ENCODE results near the gene KRTAP10-2. TPM values are rescaled to one million over a fixed set of nuclear protein-coding genes. Genes with fewer than 3 reads are reported as not detected.

The KRTAP10-2 gene
- total and polyA plus RNA-seq, 2 donors from 2014 or later = not detected

DNA sequence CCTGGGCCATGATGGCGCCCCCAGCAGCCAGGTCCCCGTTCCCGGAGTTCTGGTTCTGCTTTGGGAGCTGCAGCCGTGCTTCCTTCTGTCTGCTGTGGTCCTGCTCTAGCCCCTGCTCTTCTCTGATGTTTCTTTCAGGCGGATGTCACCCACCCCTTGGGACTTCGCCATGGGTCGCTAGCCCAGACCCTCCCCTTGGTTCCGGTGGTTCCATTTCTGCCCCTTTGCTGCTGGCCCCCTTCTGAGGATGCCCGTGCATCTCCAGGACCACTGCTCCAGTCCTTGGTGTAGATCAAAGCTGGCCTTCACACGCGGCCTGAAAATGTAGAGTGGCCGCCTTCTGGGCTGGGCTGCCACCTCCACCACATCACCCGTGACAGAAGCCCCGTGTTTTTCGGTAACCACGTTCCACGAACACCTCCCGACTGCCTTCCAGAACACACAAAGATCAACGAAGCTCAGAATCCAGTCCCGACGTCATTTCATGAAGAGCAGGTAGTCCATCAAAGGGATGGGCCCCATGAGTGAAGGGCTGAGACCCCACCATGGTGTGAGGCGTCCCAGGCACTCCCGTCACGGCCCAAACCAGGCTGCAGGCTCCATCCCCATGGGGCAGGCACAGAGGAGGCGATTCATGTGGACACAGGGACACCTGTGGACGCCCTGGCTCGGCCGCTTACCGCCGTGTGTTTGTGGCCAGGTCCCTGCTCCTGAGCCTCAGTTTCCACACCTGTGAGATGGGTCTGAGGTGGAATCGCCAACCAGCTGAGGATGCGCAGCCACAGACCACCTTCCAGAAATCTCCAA, 35.7 kb downstream of the KRTAP10-2 start:
- Histone ChIP-seq H3K4me1 (ENCODE audit: control insufficient read depth in 2 of 3, insufficient read depth in 2 of 3, low read depth in 1 of 3, low read length in 3 of 3) (peaks cover 0 to 3% (median 0%) of the 10 kb centered on the region in 3 donors), H3K27ac (ENCODE audit: low read depth in 2 of 2, low read length in 2 of 2) (no peak overlapping the region), H3K9ac (ENCODE audit: low read length in 3 of 3) (no peak overlapping the region), H3K9me3 (ENCODE audit: control insufficient read depth in 2 of 3, insufficient read depth in 1 of 3, low read length in 3 of 3) (no peaks in the 10 kb centered on the region), H3K36me3 (ENCODE audit: control insufficient read depth in 2 of 3, insufficient read depth in 3 of 3, low read length in 3 of 3) (peaks cover 0 to 2% (median 0%) of the 10 kb centered on the region in 3 donors), H3K27me3 (ENCODE audit: control insufficient read depth, insufficient read depth, low read length) (no peaks in the 10 kb centered on the region), H3K4me3 (ENCODE audit: low read length in 3 of 3) (no peak overlapping the region)
- FAIRE-seq (no peak), DNase-seq (peak in 1 of 5 donors; percentile 58)
- TF ChIP-seq, protein P1, sequence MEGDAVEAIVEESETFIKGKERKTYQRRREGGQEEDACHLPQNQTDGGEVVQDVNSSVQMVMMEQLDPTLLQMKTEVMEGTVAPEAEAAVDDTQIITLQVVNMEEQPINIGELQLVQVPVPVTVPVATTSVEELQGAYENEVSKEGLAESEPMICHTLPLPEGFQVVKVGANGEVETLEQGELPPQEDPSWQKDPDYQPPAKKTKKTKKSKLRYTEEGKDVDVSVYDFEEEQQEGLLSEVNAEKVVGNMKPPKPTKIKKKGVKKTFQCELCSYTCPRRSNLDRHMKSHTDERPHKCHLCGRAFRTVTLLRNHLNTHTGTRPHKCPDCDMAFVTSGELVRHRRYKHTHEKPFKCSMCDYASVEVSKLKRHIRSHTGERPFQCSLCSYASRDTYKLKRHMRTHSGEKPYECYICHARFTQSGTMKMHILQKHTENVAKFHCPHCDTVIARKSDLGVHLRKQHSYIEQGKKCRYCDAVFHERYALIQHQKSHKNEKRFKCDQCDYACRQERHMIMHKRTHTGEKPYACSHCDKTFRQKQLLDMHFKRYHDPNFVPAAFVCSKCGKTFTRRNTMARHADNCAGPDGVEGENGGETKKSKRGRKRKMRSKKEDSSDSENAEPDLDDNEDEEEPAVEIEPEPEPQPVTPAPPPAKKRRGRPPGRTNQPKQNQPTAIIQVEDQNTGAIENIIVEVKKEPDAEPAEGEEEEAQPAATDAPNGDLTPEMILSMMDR (IDR thresholded peaks at IDR 0.05; ENCODE audit: borderline replicate concordance, extremely low read depth, insufficient read depth) = no peak
- intact Hi-C loops (cut with DNase I) = no loop called here

DNA sequence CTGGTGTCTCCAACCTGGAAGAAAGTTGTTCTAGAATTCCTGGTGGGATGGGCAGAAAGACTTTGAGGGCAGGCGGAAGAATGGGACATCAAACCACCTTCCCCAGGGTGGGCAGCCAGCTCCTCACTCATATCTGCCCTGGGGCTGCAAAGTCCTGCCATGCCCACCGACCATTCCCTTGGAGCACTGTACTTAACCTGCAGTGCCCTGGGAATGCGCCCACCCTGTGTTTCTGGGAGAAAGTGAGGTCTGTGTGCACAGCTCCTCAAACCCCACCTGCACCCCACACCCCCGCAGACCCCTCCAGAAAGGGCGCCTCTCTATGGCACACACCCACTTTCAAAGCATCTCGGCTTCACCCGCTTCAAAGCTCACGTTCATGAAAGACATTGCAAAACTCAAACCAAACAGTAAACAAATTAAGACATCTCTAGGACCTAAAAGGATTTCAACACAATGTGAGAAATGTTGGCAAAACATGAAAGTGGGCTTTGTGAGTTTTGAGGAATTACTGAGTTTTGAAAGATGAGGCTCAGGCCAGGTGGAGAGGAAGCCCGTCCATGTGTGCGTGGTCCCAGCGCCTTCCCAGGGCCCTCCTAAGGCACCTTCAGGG, 36.5 kb downstream of the KRTAP10-2 start:
- intact Hi-C loops (cut with DNase I) = no loop called here
- Histone ChIP-seq H3K4me3 (ENCODE audit: low read length in 3 of 3) (no peak overlapping the region), H3K36me3 (ENCODE audit: control insufficient read depth in 2 of 3, insufficient read depth in 3 of 3, low read length in 3 of 3) (peaks cover 0 to 2% (median 0%) of the 10 kb centered on the region in 3 donors), H3K9me3 (ENCODE audit: control insufficient read depth in 2 of 3, insufficient read depth in 1 of 3, low read length in 3 of 3) (no peaks in the 10 kb centered on the region), H3K27ac (ENCODE audit: low read depth in 2 of 2, low read length in 2 of 2) (no peak overlapping the region), H3K4me1 (ENCODE audit: control insufficient read depth in 2 of 3, insufficient read depth in 2 of 3, low read depth in 1 of 3, low read length in 3 of 3) (peaks cover 0 to 6% (median 0%) of the 10 kb centered on the region in 3 donors), H3K27me3 (ENCODE audit: control insufficient read depth, insufficient read depth, low read length) (no peaks in the 10 kb centered on the region), H3K9ac (ENCODE audit: low read length in 3 of 3) (no peak overlapping the region)
- peak in 1 of 5 donors; percentile 42 for DNase-seq
- no peak for FAIRE-seq
- TF ChIP-seq, protein P1 (IDR thresholded peaks at IDR 0.05; ENCODE audit: borderline replicate concordance, extremely low read depth, insufficient read depth) = no peak

DNA sequence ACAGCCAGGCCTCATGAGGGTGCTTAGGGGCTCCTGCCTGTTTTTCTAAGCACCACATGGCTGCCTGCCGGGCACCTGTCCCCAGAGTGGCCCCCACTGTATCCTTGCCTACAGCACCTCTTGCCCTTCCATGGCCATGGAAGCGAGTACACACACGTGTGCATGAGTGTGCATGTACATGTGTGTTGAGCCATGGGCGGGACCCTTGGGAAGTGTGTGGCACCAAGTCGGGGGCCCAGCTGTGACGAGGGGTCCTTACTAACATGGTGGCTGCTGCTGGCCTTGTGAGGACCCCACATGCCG, 37.1 kb downstream of the KRTAP10-2 start:
- TF ChIP-seq, protein P1 (IDR thresholded peaks at IDR 0.05; ENCODE audit: borderline replicate concordance, extremely low read depth, insufficient read depth) = no peak
- H3K4me1 ChIP-seq (ENCODE audit: control insufficient read depth in 2 of 3, insufficient read depth in 2 of 3, low read depth in 1 of 3, low read length in 3 of 3) = peaks cover 0 to 6% (median 0%) of the 10 kb centered on the region in 3 donors
- no peak overlapping the region for H3K4me3 ChIP-seq (ENCODE audit: low read length in 3 of 3)
- intact Hi-C loops (cut with DNase I) = no loop called here
- no peak overlapping the region for H3K9ac ChIP-seq (ENCODE audit: low read length in 3 of 3)
- DNase-seq = peak in 1 of 5 donors; percentile 65
- H3K9me3 ChIP-seq (ENCODE audit: control insufficient read depth in 2 of 3, insufficient read depth in 1 of 3, low read length in 3 of 3) = no peaks in the 10 kb centered on the region
- no peak overlapping the region for H3K27ac ChIP-seq (ENCODE audit: low read depth in 2 of 2, low read length in 2 of 2)
- FAIRE-seq = no peak
- no peaks in the 10 kb centered on the region for H3K27me3 ChIP-seq (ENCODE audit: control insufficient read depth, insufficient read depth, low read length)
- H3K36me3 ChIP-seq (ENCODE audit: control insufficient read depth in 2 of 3, insufficient read depth in 3 of 3, low read length in 3 of 3) = peaks cover 0 to 2% (median 0%) of the 10 kb centered on the region in 3 donors
